Lower leg skin (tissue), 3 donors: Measurements from ENCODE around the gene TMEM239.

Source experiments
- CTCF ChIP-seq, 3 donors: fragments of 450-650 bp; IDR thresholded peaks; one replicate each; pipeline ENCODE4 v1.5.1; 2016; ENCODE audit warnings: antibody characterized with exemption in 3 of 3, mild to moderate bottlenecking in 3 of 3, moderate library complexity in 2 of 3
- POLR2A ChIP-seq, 2 donors: fragments of 450-650 bp; IDR thresholded peaks; one replicate each; pipeline ENCODE4 v1.6.1; 2016 to 2017; ENCODE audit warnings: antibody characterized with exemption in 2 of 2, mild to moderate bottlenecking in 1 of 2, moderate library complexity in 1 of 2

DNA sequence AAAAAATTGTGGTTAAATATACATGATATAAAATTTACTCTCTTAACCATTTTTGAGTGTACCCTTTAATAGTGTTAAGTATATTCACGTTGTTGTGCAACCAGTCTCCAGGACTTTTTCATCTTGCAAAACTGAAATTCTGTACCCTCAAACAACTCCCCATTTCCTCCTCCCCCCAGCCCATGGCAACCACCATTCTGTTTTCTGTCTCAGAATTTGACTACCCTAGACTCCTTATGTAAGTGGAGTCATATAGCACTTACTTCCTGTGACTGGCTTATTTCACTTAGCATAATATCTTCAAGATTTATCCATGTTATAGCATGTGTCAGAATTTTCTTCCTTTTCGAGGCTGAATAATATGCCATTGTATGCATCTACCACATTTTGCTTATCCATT is 29.4 kb downstream of the TMEM239 start:
- TF ChIP-seq CTCF (IDR thresholded peaks at IDR 0.05) (no peak), POLR2A (IDR thresholded peaks at IDR 0.05) (no peak)
